AG04450 (cell line): Measurements from ENCODE around the gene FARP1. TPM values are rescaled to one million over a fixed set of nuclear protein-coding genes. Genes with fewer than 3 reads are reported as not detected.

Experiments used
- CTCF ChIA-PET: fragments of 300-600, 350-600 bp; formaldehyde crosslinking; extraction: SDS; loops from one replicate; lab custom pipeline; 2022; ENCODE audit warnings: antibody characterized with exemption, inconsistent platforms; lab: Charles Lee
- POLR2A ChIA-PET: fragments of 350-600 bp; formaldehyde crosslinking; extraction: SDS; loops from one replicate; lab custom pipeline; 2021; ENCODE audit warnings: antibody characterized with exemption, inconsistent platforms; lab: Yijun Ruan, JAX
- DNase-seq: peaks from one replicate; pipeline ENCODE4 v3.0.0-alpha.2; 2011; ENCODE audit warnings: low read depth, low spot score
- H3K27ac ChIP-seq: one replicate; pipeline ENCODE4 v1.5.1; 2012; ENCODE audit warnings: low read depth, low read length, control low read depth
- H3K27me3 ChIP-seq: one replicate; pipeline ENCODE4 v1.6.0; 2012; ENCODE audit warnings: low read length; ENCODE audit not compliant: control insufficient read depth, insufficient read depth
- H3K4me3 ChIP-seq: 2 replicates; pipeline ENCODE4 v1.5.1; 2011; ENCODE audit warnings: mild to moderate bottlenecking, low read depth, low read length, control low read depth
- H3K9me3 ChIP-seq: 2 replicates; pipeline ENCODE4 v1.5.1; 2012; ENCODE audit warnings: low read length; ENCODE audit not compliant: control insufficient read depth, insufficient read depth
- CTCF ChIP-seq: IDR thresholded peaks from 2 replicates; pipeline ENCODE4 v1.5.1; 2011; ENCODE audit warnings: low read depth, low read length, control low read depth, inconsistent platforms
- polyA plus RNA-seq: library from polyadenylated mRNA; depleted of rRNA; stranded (reverse); fragments of >200 nt; gene quantifications from 2 replicates; pipeline ENCODE4 v1.2.3, GENCODE V29; 2011

FARP1 gene
- polyA plus RNA-seq, 1 experiment = 76.4 TPM

GRCh38 chr13:98436233-98436910, 293.5 kb downstream of the FARP1 start:
- no peak overlapping the region for H3K27ac ChIP-seq
- H3K9me3 ChIP-seq = no peaks in the 10 kb centered on the region; the same call in 1 of the 2 replicates
- H3K4me3 ChIP-seq = no peak overlapping the region
- ChIA-PET CTCF (interaction anchor here (1.7 kb wide), 1 partner anchor 9 kb away, joined by 9 read pairs; no protein-coding TSS in a partner anchor), POLR2A (no interaction called here)
- DNase-seq = no peak
- TF ChIP-seq CTCF = no peak
- no peaks in the 10 kb centered on the region for H3K27me3 ChIP-seq

GRCh38 chr13:98438246-98439125, 295.6 kb downstream of the FARP1 start:
- Histone ChIP-seq H3K27ac (no peak overlapping the region), H3K4me3 (no peak overlapping the region), H3K27me3 (no peaks in the 10 kb centered on the region), H3K9me3 (no peaks in the 10 kb centered on the region; the same call in 1 of the 2 replicates)
- no peak for TF ChIP-seq CTCF
- POLR2A ChIA-PET = no interaction called here
- no peak for DNase-seq
- CTCF ChIA-PET = no interaction called here

- CTCF ChIA-PET = no interaction called here
- no peak for DNase-seq
- no peaks in the 10 kb centered on the region; the same call in 1 of the 2 replicates for H3K9me3 ChIP-seq
- H3K4me3 ChIP-seq = no peak overlapping the region
- POLR2A ChIA-PET = no interaction called here
- H3K27me3 ChIP-seq = no peaks in the 10 kb centered on the region
- no peak overlapping the region for H3K27ac ChIP-seq
- no peak for TF ChIP-seq CTCF
Measured at GRCh38 chr13:98439126-98439828, 296.4 kb downstream of the FARP1 start.

- ChIA-PET POLR2A (no interaction called here), CTCF (no interaction called here)
- no peak overlapping the region for H3K4me3 ChIP-seq
- TF ChIP-seq CTCF = no peak
- H3K27me3 ChIP-seq = no peaks in the 10 kb centered on the region
- no peak overlapping the region for H3K27ac ChIP-seq
- DNase-seq = no peak
- no peaks in the 10 kb centered on the region; the same call in 1 of the 2 replicates for H3K9me3 ChIP-seq
Measured at GRCh38 chr13:98439896-98440295, 297.0 kb downstream of the FARP1 start.
